Measurements from ENCODE around the gene TMEM259.

Gene TMEM259

DNA sequence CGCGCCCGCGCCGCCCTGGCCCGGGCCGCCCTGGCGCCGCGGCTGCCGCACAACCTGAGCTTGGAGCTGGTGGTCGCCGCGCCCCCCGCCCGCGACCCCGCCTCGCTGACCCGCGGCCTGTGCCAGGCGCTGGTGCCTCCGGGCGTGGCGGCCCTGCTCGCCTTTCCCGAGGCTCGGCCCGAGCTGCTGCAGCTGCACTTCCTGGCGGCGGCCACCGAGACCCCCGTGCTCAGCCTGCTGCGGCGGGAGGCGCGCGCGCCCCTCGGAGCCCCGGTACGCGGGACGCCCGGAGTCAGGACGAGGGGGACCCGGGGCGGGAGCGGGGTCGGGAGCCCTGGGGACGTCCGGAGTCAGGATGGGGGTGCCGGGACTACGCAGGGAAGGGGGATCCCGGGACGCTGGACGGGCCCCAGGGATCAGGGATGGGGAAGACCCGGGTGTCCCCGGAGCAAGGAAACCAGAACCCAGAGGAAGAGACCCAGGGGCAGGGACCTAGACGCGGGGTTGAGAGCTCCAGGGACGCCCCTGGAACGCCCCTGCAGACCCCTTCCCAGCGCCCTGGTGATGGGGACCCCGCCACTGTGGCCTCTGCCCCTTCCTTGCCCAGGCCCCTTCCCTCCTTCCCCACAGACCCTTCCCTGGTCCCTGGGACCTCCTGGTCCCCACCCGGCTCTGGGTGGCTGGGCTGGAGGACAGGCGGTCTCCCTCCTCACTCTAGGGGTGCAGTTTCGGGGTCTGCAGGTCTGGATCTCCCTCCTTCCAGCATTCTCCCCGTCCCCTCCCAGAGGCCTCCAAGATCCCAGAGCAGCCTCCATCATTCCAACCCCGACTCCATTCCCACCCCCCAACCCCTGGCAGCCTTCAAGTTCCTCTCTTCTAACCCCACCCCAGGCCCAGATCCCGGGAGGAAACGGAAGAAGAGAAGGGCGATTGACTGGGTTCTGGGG lies 20.1 kb downstream of the TMEM259 start:
- no peak for DNase-seq

DNA sequence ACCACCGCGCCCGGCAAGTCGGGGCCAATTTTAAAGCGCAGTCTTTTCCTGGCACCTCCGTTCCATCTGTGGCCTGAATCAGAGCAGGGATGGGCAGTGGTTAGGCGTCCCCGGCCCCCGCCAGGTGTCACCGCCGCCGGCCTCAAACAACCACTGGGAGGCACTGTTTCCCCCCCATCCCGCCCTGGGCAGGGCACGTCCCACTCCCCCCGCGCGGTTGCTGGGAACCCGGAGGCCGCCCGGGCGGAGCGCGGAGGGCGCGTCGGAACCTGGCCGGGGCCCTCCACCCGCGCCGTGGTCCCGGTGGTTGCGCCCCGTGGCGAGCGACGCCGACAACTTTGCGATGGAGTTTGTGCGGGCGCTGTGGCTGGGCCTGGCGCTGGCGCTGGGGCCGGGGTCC lies 20.8 kb downstream of the TMEM259 start, which contains the start of gene GRIN3B:
TSS of gene GRIN3B (plus strand) at position 325 of the 400 bp plus-strand sequence. CDS start at position 344, 19 bp downstream.
- peak; percentile 48 for DNase-seq

DNA sequence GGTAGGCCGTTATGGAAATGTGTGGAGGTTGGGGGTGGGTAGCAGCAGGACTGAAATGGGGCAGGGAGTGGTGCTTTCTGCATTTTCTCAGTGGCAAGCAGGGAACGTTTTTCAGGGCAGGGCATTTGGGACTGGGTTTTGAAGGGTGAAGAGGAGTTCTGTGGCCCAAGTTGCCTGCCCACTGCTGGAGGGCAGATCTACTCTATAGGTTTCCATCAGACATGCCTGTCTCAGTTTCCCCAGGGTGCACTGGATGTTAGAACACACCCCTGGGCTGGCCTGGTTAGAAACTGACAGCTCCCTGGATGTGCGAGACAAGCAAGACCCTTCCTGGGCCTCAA lies 21.6 kb downstream of the TMEM259 start:
- no peak for DNase-seq

DNA sequence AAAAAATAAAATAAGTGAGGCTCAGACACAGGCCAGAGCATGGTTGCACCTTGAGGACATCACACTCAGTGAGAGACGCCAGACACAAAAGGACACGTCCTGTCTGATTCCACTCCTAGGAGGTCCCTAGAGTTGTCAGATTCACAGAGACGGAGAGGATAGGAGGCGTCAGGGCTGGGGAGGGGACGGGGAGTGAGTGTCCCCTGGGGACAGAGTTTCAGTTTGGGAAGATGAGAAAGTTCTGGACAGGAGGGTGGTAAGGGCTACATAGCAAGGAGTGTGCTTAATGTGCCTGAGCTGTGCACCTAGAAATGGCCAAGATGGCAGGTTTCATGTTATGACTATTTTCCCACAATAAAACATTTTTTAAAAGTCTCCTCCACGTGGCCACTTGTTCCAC lies 22.9 kb downstream of the TMEM259 start:
- no peak for DNase-seq

DNA sequence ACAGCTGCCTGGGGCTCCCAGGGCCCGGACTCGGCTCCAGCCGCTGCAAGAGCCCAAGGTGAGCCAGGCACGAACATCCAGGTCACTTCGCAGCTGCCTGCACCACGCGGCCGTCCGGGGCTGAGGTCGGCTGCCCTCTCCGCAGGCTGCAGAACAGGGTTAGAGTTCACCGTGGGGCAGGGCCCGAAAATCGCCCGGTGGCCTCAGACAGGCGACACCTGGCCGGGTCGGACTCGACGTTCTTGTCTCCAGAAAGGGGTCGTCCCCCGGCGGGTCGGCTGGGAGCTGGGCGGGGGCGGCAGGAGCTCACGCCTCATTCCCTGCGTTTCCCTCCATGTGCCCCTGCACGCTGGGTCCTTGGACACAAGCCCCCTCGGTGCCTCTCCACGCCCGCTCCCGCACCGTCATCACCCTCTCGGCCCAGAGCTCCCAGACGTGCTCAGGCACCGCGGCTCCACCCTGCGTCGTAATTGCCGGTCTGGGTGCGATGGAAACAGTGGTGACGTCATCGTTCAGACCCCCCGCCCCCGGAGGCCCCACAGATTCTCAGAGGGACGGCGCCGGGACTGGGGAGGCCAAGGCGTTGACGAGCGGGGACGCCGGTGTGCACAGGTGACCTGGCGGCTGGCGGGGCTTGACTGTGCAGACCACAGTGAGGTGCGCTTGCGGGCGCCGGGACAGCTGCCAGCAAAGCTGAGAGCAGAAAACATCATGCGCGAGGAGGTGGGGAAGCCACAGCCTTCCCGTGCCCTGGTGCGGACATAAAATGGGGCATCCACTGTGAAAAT lies 24.7 kb downstream of the TMEM259 start:
- no peak for DNase-seq

DNA sequence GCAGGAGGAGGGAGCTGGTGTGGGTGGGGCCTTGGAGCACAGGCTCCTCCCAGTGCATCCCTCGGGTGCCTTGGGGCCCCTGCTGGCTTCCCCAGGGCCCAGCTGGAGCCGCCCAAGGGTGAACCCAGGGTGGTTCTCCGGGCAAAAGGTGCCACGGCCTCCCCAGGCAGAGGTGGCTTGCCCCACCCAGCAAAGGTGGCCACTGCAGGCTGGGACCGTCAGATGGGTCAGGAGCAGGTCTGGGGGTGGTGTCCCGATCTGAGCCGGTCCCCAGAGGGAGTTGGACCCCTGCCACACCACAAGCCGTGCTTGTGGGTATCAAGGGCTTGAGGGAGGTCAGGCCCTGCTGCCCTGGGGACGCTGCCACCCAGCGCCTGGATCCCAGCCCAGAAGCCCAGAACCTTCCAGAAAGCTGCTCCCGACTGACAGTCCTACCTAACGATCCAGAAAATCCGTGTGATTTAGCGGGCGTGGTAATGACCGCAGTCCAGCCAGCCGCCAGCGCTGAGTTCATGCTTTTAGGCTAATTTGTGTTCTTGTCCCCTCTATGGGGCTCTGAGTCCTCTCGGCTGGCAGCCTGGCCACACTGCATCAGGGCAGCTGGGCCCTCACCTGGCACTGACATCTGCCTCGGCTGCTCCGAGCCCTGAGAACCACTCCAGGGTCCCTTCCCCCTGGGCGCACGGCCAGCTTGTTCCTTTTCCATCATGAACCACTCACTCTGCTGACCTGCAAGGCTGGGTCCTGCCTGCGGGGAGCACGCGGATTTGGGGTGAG lies 25.7 kb downstream of the TMEM259 start:
- no peak for DNase-seq

DNA sequence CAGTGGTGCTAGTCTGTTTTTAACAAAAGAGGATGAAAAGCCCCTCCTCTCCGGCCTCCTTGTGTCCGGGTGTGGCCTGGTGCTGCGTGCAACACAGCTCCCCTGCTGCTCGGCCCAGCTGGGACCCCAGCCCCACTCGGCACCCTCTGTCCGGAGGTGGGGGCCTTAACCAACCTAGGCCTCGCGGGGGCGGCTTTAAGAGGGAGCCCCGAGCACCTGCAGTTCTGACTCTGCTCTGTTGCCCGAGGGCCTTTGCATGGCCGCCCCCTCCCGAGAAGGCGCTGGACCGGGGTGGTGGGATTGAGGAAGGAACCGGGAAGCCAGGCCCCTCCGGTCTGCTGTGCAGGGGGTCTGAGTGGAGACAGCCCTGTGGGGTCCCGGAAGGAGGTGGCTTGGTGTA lies 26.4 kb downstream of the TMEM259 start:
- DNase-seq = no peak

DNA sequence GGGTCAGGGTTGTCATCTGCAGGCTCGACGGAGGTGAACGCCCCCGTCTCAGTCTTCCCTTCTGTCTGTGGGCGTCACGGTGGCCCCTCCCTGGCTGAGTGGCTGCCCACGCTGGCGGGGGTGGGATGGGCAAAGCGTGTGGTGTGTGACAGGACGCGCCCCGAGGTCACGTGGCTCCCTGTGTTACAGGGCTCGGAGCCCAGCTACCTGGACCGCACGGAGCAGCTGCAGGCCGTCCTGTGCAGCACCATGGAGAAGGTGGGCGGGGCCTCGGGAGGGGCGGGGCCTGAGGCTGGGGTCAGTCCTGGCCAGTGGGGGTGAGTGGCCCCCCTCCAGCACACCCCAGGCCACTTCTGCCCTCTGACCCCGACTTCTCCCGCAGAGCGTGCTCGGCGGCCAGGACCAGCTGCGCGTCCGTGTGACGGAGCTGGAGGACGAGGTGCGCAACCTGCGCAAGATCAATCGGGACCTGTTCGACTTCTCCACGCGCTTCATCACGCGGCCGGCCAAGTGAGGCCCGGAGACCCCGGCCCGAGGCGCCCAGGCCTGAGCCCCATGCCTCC lies 27.0 kb downstream of the TMEM259 start:
- no peak for DNase-seq

DNA sequence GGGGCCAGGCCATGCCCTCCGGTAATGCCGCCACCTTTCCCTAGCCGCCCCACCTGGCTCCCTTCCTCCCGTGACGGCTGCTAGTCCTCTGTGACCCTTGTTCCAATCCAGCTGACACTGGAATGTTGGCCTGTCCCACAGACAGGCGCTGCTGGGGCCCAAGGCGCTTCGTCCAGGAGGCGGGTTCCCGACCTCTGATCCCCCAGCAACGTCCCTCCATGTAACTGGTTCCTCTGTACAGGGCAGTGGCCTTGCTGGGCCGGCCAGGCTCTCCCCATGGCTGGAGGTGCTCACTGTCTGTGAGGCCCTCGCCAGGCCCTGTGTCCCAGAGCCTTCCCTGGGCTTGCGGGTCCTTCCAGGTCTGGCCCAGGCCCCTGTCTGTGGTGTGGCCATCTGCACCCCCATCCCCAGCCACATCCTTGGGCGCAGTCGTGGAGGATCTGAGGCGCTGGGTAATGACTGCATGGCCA lies 27.5 kb downstream of the TMEM259 start:
- no peak for DNase-seq

DNA sequence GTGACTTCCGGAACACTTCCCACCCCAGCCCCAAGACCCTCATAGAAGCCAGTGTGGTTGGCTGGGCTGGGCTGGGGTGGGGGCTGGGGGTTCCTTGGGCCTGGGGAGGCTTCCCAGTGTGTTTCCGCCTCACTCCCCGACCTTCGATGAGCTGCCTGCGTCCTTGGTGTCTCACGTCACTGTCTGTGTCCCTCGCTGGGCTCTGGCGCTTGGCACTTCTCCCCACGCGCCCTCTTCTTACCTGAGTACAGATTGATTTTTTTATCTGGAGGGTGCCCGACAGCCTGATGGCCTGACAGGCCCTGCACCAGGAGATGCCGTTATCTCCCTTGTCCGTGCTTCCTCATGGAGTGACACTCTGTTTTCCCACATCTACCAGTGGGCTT lies 28.3 kb downstream of the TMEM259 start:
- no peak for DNase-seq

DNA sequence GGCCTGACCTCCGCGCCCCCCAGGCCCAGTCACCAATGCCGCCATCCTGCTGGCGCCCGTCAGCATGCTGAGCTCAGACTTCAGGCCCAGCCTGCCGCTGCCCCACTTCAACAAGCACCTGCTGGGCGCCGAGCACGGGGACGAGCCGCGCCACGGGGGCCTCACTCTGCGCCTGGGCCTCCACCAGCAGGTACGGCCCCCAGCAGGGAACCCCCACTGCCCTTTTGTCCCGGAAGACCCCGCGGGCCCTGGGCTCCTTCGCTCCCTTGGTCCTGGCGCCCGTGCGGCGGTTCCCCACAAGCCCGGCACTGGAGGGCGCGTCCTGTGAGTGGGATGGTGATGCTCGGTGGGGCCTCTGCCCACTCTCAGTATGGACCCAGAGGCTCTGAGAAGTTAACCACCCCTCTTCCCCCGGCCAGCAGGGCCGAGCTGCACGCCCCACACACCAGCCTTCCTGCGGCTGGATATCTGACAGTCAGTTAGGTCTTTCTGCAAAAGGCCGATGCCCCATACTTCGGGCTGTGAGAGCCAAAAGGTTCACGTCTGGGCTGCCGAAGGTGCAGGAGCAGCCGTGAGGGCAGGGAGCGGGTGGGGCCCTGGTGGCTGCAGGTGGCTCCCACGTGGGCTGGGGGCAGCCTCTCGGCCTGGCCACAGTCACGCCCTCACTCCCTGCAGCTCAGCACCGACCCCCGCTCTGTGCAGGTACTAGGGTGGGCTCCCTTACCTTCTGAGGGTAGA lies 28.8 kb downstream of the TMEM259 start:
- DNase-seq = no peak

DNA sequence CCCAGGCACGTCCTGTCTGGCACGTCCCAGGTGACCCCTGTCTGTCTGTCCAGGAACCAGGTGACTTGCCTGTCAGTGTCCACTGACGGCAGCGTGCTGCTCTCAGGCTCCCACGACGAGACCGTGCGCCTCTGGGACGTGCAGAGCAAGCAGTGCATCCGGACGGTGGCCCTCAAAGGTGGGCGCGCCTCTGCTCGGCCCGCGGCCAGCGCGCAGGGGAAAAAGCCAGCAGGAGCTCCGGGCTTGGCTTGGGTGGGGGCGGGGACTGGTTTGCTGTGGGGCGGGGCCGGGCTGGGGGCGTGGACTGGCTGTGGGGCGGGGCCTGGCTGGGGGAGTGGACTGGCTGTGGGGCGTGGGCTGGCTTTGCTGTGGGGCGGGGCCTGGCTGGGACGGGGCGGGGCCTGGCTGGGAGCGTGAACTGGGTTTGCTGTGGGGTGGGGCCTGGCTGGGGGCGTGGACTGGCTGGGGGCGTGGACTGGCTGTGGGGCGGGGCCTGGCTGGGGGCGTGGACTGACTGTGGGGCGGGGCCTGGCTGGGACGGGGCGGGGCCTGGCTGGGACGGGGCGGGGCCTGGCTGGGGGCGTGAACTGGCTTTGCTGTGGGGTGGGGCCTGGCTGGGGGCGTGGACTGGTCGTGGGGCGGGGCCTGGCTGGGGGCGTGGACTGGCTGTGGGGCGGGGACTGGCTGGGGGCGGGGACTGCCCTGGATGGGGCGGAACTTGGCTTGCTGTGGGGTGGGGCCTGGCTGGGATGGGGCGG lies 29.6 kb downstream of the TMEM259 start:
- DNase-seq = no peak

DNA sequence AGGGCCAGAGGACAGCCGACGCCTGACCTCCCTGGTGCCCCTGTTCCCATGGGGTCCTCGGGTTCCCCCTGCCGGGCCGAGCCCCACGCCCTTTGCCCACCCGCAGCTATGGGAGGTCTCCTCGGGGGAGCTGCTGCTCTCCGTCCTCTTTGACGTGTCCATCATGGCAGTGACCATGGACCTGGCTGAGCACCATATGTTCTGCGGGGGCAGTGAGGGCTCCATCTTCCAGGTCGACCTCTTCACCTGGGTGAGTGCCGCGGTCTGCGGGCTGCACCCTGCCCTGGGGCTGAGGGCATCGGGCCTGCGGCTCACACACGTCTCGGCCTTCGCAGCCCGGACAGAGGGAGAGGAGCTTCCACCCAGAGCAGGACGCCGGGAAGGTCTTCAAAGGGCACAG lies 30.2 kb downstream of the TMEM259 start:
- no peak for DNase-seq

DNA sequence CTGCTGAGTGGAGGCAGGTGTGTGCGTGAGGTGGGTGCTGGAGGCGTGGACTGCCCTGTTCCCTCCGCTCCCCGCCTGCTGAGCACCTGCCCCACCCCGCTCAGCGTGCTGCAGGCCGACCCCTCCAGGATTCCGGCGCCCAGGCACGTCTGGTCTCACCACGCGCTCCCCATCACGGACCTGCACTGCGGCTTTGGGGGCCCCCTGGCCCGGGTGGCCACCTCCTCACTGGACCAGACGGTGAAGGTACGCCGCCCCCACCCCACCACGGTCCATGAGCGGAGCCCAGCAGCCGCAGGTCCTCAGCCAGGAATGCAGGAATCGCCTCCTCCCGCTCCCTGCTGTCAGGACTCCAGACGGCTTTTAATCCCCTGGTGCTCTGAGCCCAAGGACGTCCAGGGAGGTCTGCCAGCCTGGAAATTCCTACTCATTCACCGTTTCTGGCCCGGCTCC lies 30.8 kb downstream of the TMEM259 start:
- no peak for DNase-seq

DNA sequence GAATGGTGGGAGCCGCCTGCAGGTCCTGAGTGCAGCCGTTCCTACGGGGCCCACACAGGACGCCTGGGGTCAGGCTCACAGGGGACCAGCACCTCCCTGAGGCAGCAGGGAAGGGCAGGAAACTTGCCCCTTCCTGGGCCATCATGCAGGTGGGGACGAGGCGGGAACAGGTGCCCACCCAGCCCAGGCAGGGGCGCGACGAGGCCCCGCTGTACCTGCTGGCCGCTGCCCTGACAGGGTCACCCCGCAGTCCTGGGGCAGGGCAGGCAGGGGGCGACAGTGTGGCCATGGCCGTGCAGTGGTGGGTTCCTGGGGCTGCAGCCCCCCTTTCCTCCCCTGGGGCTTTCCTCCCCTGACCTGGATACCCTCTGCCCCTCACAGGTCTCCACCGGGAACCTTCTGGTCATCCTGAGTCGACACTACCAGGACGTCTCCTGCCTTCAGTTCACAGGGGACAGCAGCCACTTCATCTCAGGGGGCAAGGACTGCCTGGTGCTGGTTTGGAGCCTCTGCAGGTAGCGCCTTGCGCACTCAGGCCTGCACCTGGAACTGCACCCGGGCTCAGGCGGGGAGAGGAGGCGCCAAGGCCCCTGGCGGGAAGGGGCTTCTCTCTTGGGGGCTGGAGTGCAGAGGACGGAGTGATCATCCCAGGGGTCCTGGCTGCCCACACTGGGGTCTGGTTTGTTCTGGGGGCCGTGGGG lies 31.4 kb downstream of the TMEM259 start:
- DNase-seq = no peak

DNA sequence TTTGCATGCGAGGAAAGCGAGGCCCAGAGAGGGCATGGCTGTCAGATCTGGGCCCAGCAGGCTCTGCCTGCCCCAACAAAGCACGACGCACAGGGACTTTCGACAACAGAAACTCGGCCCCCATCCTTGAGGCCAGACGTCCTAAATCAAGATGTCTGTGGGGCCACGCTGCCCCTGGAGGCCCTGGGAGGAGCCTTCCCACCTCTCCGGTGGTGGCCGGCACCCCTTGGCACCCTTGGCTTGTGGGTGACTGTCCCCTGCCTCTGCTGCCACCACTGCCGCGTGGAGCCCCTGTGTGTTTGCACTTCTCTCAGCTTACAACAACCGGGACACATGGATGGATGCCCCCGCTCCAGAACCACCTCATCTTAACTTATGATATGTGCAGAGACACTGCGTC lies 32.4 kb downstream of the TMEM259 start:
- DNase-seq = no peak

DNA sequence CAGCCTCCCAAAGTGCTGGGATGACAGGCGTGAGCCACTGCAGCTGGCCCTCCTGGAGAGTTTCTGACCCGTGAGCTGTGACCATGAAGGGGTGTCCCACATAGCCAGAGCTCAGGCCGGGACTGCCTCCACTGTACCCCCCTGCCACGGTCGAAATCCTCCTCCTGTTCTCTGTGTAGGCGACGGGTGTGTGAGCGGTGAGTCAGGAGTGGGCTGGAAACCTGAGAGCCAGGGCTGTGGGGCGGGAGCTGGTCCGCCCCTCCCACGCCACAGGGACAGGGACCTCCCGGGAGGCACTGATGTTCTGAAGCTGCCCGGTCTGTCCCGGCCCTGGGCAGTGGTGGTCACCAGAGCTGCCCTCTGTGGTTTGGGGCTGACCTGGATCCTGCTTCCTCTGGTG lies 32.8 kb downstream of the TMEM259 start:
- DNase-seq = no peak

DNA sequence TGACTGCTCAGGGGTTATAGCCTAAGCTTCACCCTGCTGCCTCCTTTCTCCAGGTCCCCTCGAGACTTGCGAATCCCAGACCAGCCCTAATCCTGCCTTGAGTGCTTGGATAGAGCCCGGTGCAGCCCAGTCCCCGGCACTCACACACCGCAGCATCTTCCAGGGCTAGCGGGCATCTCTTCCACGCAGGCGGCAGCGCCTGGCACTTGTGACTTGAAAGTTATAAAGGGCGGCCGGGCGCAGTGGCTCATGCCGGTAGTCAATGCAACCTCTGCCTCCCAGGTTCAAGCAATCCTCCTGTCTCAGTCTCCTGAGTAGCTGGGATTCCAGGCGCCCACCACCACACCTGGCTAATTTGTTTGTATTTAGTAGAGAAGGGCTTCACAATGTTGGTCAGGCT lies 34.8 kb downstream of the TMEM259 start:
- DNase-seq = no peak

DNA sequence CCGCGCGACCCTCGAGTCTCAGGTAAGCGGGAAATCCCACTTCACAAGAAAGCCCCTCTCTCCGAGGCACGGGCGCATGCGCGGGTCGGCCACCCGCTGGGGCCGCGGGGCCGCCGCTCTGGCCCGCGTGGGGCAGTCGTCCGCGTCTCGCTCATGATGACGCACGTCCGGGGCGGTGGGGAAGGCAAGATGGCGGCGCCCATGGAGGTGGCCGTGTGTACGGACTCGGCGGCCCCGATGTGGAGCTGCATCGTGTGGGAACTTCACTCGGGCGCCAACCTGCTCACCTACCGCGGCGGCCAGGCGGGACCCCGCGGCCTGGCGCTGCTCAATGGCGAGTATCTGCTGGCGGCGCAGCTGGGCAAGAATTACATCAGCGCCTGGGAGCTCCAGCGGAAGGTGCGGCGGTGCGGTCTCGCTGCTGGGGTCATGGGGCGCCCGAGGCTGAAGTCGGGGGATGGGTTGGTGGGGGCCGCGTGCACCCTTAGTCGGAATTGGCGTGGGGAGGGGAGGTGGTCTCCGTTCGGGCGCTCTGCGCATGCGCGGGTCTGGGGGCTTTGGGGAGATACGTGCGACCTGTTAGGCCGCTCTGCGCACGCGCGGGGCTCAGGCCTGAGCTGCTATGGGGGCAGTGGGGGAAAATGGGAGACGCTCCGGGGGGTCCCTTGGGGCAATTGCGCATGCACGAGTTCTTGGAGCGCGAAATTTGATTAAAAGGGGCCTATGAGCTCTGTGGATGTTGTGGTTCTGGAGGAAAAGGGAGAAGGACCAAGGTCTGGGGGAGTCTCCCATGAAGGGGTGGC lies 36.6 kb downstream of the TMEM259 start, which contains the start of gene WDR18:
TSS of gene WDR18 (plus strand) at position 181 of the 803 bp plus-strand sequence. CDS start at position 190, 9 bp downstream.
- peak; percentile 86 for DNase-seq

All from GDM1 (cell line).